Measurements from ENCODE around the gene DPP8. TPM values are rescaled to one million over a fixed set of nuclear protein-coding genes. Genes with fewer than 3 reads are reported as not detected.

Gene DPP8
- total and polyA plus RNA-seq, 2 experiments from 2014 or later: 21.7 to 33.5 TPM

- no peak overlapping the region for H3K4me2 ChIP-seq
- no peak for TF ChIP-seq CREB1 (CRISPR knock-in tag; IDR thresholded peaks at IDR 0.05; ENCODE audit: low read depth)
- TF ChIP-seq, protein P1, sequence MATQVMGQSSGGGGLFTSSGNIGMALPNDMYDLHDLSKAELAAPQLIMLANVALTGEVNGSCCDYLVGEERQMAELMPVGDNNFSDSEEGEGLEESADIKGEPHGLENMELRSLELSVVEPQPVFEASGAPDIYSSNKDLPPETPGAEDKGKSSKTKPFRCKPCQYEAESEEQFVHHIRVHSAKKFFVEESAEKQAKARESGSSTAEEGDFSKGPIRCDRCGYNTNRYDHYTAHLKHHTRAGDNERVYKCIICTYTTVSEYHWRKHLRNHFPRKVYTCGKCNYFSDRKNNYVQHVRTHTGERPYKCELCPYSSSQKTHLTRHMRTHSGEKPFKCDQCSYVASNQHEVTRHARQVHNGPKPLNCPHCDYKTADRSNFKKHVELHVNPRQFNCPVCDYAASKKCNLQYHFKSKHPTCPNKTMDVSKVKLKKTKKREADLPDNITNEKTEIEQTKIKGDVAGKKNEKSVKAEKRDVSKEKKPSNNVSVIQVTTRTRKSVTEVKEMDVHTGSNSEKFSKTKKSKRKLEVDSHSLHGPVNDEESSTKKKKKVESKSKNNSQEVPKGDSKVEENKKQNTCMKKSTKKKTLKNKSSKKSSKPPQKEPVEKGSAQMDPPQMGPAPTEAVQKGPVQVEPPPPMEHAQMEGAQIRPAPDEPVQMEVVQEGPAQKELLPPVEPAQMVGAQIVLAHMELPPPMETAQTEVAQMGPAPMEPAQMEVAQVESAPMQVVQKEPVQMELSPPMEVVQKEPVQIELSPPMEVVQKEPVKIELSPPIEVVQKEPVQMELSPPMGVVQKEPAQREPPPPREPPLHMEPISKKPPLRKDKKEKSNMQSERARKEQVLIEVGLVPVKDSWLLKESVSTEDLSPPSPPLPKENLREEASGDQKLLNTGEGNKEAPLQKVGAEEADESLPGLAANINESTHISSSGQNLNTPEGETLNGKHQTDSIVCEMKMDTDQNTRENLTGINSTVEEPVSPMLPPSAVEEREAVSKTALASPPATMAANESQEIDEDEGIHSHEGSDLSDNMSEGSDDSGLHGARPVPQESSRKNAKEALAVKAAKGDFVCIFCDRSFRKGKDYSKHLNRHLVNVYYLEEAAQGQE (IDR thresholded peaks at IDR 0.05; ENCODE audit: unreplicated experiment): no peak
- TF ChIP-seq EZH2 (IDR thresholded peaks at IDR 0.05; ENCODE audit: low read depth, unreplicated experiment): no peak
- TF ChIP-seq NANOG (IDR thresholded peaks at IDR 0.05; ENCODE audit: borderline replicate concordance): no peak
- TF ChIP-seq, protein P2, sequence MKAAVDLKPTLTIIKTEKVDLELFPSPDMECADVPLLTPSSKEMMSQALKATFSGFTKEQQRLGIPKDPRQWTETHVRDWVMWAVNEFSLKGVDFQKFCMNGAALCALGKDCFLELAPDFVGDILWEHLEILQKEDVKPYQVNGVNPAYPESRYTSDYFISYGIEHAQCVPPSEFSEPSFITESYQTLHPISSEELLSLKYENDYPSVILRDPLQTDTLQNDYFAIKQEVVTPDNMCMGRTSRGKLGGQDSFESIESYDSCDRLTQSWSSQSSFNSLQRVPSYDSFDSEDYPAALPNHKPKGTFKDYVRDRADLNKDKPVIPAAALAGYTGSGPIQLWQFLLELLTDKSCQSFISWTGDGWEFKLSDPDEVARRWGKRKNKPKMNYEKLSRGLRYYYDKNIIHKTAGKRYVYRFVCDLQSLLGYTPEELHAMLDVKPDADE (IDR thresholded peaks at IDR 0.05): no peak
- no peak for TF ChIP-seq CTCF (conservative IDR thresholded peaks at IDR 0.05; ENCODE audit: low read depth in 2 of 2)
- no peak for TF ChIP-seq EZH2phosphoT487 (IDR thresholded peaks at IDR 0.05; ENCODE audit: unreplicated experiment)
- no peak for TF ChIP-seq STAT1 (IDR thresholded peaks at IDR 0.05; ENCODE audit: unreplicated experiment)
- no peak for TF ChIP-seq JUNB (IDR thresholded peaks at IDR 0.05; ENCODE audit: unreplicated experiment)
- TF ChIP-seq POLR2AphosphoS5 (IDR thresholded peaks at IDR 0.05; ENCODE audit: low read depth): no peak
- TF ChIP-seq ZNF462 (CRISPR knock-in tag; IDR thresholded peaks at IDR 0.05): no peak
- TF ChIP-seq ZNF331 (CRISPR knock-in tag; IDR thresholded peaks at IDR 0.05; ENCODE audit: low read depth): no peak
- no peak for TF ChIP-seq ZNF114 (CRISPR knock-in tag; IDR thresholded peaks at IDR 0.05)
- no peaks in the 10 kb centered on the region for H3K9me2 ChIP-seq (ENCODE audit: insufficient read depth)
- no peak for DNase-seq (ENCODE audit: low spot score)
- ATAC-seq: no peak
- H3K79me2 ChIP-seq (replicated peaks; ENCODE audit: insufficient read depth): peaks cover 26% of the 10 kb centered on the region
- H3K4me3 ChIP-seq: no peak overlapping the region
- H3K9me3 Mint-ChIP-seq: no peaks in the 10 kb centered on the region
- H2AFZ ChIP-seq: no peak overlapping the region
- H3K27me3 Mint-ChIP-seq (ENCODE audit: insufficient read depth, low read depth, poor library complexity): peaks cover 3% of the 10 kb centered on the region
- peaks cover 6% of the 10 kb centered on the region for H3K36me3 Mint-ChIP-seq (ENCODE audit: low read depth)
- no peaks in the 10 kb centered on the region for H3K27me3 ChIP-seq (ENCODE audit: insufficient read depth)
- peaks cover 7% of the 10 kb centered on the region; the same call in 2 of the 3 replicates for H3K4me1 Mint-ChIP-seq
- no peak overlapping the region for H3K4me3 Mint-ChIP-seq
- H3K27ac ChIP-seq (ENCODE audit: low read depth): no peak overlapping the region
- H3K36me3 ChIP-seq (ENCODE audit: insufficient read depth): no peaks in the 10 kb centered on the region; the same call in 1 of the 2 replicates
- H3K4me1 ChIP-seq (ENCODE audit: insufficient read depth): peaks cover 7% of the 10 kb centered on the region
- H3F3A ChIP-seq (replicated peaks; ENCODE audit: low read depth): peaks cover 6% of the 10 kb centered on the region; the same call in 1 of the 2 replicates
- no peak overlapping the region for H3K27ac Mint-ChIP-seq
- peaks cover 13% of the 10 kb centered on the region for H4K20me1 ChIP-seq (replicated peaks; ENCODE audit: insufficient read depth)
These were observed 1.3 kb upstream of the DPP8 start for GRCh38 chr15:65518633-65519285.
